HepG2 (cell line): ENCODE results near the gene MYH7B. TPM values are rescaled to one million over a fixed set of nuclear protein-coding genes. Genes with fewer than 3 reads are reported as not detected.

Experiments used
- CBX1 ChIP-seq: IDR thresholded peaks from one replicate; pipeline ENCODE4 v1.6.1; 2016; ENCODE audit warnings: antibody characterized with exemption, low read depth
- FOXK2 ChIP-seq: fragments of 450-650 bp; IDR thresholded peaks from 2 replicates; pipeline ENCODE4 v1.6.1; 2016
- HDAC1 ChIP-seq: sonication (generic); formaldehyde crosslinking; IDR thresholded peaks from 2 replicates; pipeline ENCODE4 v1.5.1; 2020; ENCODE audit warnings: mild to moderate bottlenecking, missing genetic modification reagents
- NPAS2 ChIP-seq: sonication (generic); formaldehyde crosslinking; IDR thresholded peaks from 2 replicates; pipeline ENCODE4 v1.8.0; 2022; ENCODE audit warnings: mild to moderate bottlenecking, missing genetic modification reagents, borderline replicate concordance
- NRL ChIP-seq: sonication (generic); formaldehyde crosslinking; IDR thresholded peaks from 2 replicates; pipeline ENCODE4 v1.5.0; 2020; ENCODE audit warnings: missing genetic modification reagents, mild to moderate bottlenecking, moderate library complexity, borderline replicate concordance
- RARG ChIP-seq: sonication (generic); formaldehyde crosslinking; IDR thresholded peaks from 2 replicates; pipeline ENCODE4 v1.4.0; 2020; ENCODE audit warnings: low read depth, mild to moderate bottlenecking, missing genetic modification reagents
- SUZ12 ChIP-seq: fragments of 150-350 bp; IDR thresholded peaks from 2 replicates; pipeline ENCODE4 v1.6.1; 2014; ENCODE audit warnings: low read depth, low read length
- ZBTB3 ChIP-seq: sonication (generic); formaldehyde crosslinking; IDR thresholded peaks from 2 replicates; pipeline ENCODE4 v1.4.0; 2020; ENCODE audit warnings: low read depth, mild to moderate bottlenecking, moderate library complexity, missing genetic modification reagents, borderline replicate concordance
- ZNF550 ChIP-seq: sonication (generic); formaldehyde crosslinking; IDR thresholded peaks from 2 replicates; pipeline ENCODE4 v1.4.0; 2020; ENCODE audit warnings: mild to moderate bottlenecking, missing genetic modification reagents, borderline replicate concordance
- ZNF589 ChIP-seq: sonication (generic); formaldehyde crosslinking; conservative IDR thresholded peaks from 2 replicates; pipeline ENCODE4 v1.8.0; 2022; ENCODE audit warnings: mild to moderate bottlenecking, moderate library complexity, missing genetic modification reagents
- ZNF615 ChIP-seq: sonication (generic); formaldehyde crosslinking; IDR thresholded peaks from 2 replicates; pipeline ENCODE4 v1.5.0; 2020; ENCODE audit warnings: mild to moderate bottlenecking, missing genetic modification reagents, borderline replicate concordance
- ZNF841 ChIP-seq: sonication (generic); formaldehyde crosslinking; IDR thresholded peaks from 2 replicates; pipeline ENCODE4 v1.8.1; 2023; ENCODE audit warnings: missing genetic modification reagents, borderline replicate concordance
- polyA plus RNA-seq, 8 experiments: library from polyadenylated mRNA; depleted of rRNA in 3 of 8; stranded (reverse) in 7 of 8; unstranded in 1 of 8; fragments of >200 nt; fragmentation: Illumina TruSeq in 4 of 8; extraction: Trizol in 4 of 8; gene quantifications; 2 replicates each; pipeline versions ENCODE4 v1.2.1 to v1.2.3, GENCODE V29; 2011 to 2016; ENCODE audit warnings: low read depth in 4 of 8, missing spikeins in 1 of 8, mixed read lengths in 1 of 8; ENCODE audit not compliant: insufficient read depth in 1 of 8
- total RNA-seq, 5 experiments: library from RNA; depleted of rRNA; stranded (reverse); fragments of >200 nt; fragmentation: Illumina TruSeq; extraction: Trizol; gene quantifications; 2 replicates each; pipeline ENCODE4 v1.2.3, GENCODE V29; 2016; ENCODE audit warnings: low read depth in 1 of 5
- TF ChIP-seq, protein P1 (sequence below): sonication (generic); formaldehyde crosslinking; IDR thresholded peaks from 2 replicates; pipeline ENCODE4 v1.4.0; 2020; ENCODE audit warnings: low read depth, mild to moderate bottlenecking, missing genetic modification reagents
- TF ChIP-seq, protein P2 (sequence below): sonication (generic); formaldehyde crosslinking; IDR thresholded peaks from 2 replicates; pipeline ENCODE4 v1.8.1; 2022; ENCODE audit warnings: mild to moderate bottlenecking, missing genetic modification reagents
- TF ChIP-seq, protein P3 (sequence below): IDR thresholded peaks from 2 replicates; pipeline ENCODE4 v1.6.1; 2016; ENCODE audit warnings: missing biosample characterization, missing genetic modification reagents, low read depth
- TF ChIP-seq, protein P4 (sequence below): sonication (generic); formaldehyde crosslinking; IDR thresholded peaks from 2 replicates; pipeline ENCODE4 v1.4.0; 2020; ENCODE audit warnings: missing genetic modification reagents, borderline replicate concordance
- TF ChIP-seq, protein P5 (sequence below): sonication (generic); formaldehyde crosslinking; IDR thresholded peaks from 2 replicates; pipeline ENCODE4 v1.4.0; 2020; ENCODE audit warnings: missing genetic modification reagents, borderline replicate concordance
- TF ChIP-seq, protein P6 (sequence below): sonication (generic); formaldehyde crosslinking; conservative IDR thresholded peaks from 2 replicates; pipeline ENCODE4 v1.8.0; 2022; ENCODE audit warnings: mild to moderate bottlenecking, moderate library complexity, missing genetic modification reagents

The MYH7B gene
- total and polyA plus RNA-seq, 2 of the 13 experiments (the other 11 are each of a cell fraction or from before 2014, with no cell fraction given), result 0.05 to 0.20 TPM

DNA sequence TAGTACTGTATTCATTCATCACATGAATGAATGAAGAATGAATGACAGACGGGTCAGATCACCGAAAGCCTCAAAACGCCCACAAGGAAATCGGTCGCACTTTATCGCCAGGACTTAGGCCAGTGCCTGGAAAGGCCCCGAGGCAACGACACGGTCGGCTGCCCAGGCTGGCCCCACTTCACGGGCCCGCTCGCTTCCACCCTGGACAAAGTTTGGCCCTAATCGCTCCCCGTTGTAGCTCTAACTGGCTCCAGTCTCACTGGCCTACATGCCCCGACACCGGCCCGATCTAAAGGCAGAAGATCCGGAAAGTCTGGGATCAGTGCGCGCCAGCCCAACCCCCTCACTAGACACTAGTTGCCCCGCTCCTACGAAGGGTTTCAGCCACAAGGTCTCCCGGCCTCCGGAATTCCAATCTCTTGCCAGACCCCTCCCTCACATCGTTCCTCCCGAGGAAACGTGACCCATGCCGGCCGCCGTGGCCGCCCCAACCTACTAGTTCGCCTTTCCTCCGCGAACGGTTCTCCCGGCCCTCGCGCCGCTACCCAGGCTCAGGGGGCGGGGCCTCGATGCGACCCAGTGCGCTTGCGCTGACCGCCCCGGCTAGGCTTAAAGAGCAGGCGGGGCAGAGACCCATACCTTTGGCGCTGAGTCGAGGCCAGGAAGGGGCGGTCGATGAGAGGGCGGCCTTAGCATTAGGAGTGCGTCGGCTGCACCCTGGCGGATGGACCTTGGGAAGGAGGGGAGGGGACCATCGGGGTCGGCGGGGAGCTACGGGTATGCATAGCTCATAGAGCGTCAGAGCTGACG lies at the start of gene MYH7B, which contains the start of gene GSS (continued):
- TF ChIP-seq, protein P1, sequence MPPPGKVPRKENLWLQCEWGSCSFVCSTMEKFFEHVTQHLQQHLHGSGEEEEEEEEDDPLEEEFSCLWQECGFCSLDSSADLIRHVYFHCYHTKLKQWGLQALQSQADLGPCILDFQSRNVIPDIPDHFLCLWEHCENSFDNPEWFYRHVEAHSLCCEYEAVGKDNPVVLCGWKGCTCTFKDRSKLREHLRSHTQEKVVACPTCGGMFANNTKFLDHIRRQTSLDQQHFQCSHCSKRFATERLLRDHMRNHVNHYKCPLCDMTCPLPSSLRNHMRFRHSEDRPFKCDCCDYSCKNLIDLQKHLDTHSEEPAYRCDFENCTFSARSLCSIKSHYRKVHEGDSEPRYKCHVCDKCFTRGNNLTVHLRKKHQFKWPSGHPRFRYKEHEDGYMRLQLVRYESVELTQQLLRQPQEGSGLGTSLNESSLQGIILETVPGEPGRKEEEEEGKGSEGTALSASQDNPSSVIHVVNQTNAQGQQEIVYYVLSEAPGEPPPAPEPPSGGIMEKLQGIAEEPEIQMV, result peak; percentile 93
- TF ChIP-seq FOXK2, result no peak
- TF ChIP-seq RARG (CRISPR knock-in tag), result peak; percentile 92
- TF ChIP-seq ZNF550 (CRISPR knock-in tag), result no peak; the same call in 1 of the 2 replicates
- TF ChIP-seq NRL (CRISPR knock-in tag), result peak; percentile 99
- TF ChIP-seq CBX1, result no peak
- no peak for TF ChIP-seq NPAS2 (CRISPR knock-in tag)
- TF ChIP-seq, protein P2, sequence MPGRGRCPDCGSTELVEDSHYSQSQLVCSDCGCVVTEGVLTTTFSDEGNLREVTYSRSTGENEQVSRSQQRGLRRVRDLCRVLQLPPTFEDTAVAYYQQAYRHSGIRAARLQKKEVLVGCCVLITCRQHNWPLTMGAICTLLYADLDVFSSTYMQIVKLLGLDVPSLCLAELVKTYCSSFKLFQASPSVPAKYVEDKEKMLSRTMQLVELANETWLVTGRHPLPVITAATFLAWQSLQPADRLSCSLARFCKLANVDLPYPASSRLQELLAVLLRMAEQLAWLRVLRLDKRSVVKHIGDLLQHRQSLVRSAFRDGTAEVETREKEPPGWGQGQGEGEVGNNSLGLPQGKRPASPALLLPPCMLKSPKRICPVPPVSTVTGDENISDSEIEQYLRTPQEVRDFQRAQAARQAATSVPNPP (CRISPR knock-in tag), result peak; percentile 86
- TF ChIP-seq, protein P3, sequence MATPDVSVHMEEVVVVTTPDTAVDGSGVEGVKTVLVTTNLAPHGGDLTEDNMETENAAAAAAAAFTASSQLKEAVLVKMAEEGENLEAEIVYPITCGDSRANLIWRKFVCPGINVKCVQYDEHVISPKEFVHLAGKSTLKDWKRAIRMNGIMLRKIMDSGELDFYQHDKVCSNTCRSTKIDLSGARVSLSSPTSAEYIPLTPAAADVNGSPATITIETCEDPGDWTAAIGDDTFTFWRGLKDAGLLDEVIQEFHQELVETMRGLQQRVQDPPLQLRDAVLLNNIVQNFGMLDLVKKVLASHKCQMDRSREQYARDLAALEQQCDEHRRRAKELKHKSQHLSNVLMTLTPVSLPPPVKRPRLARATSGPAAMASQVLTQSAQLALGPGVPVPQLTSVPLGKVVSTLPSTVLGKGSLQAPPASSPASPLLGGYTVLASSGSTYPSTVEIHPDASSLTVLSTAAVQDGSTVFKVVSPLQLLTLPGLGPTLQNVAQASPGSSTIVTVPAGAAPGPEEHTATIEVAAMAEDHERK, result no peak; the same call in 1 of the 2 replicates
- no peak for TF ChIP-seq SUZ12
- peak; percentile 95 for TF ChIP-seq ZBTB3 (CRISPR knock-in tag)
- TF ChIP-seq, protein P4, sequence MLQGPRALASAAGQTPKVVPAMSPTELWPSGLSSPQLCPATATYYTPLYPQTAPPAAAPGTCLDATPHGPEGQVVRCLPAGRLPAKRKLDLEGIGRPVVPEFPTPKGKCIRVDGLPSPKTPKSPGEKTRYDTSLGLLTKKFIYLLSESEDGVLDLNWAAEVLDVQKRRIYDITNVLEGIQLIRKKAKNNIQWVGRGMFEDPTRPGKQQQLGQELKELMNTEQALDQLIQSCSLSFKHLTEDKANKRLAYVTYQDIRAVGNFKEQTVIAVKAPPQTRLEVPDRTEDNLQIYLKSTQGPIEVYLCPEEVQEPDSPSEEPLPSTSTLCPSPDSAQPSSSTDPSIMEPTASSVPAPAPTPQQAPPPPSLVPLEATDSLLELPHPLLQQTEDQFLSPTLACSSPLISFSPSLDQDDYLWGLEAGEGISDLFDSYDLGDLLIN (CRISPR knock-in tag), result peak; percentile 51; the same call in 1 of the 2 replicates
- TF ChIP-seq ZNF589, result peak; percentile 99
- peak; percentile 91 for TF ChIP-seq HDAC1 (CRISPR knock-in tag)
- TF ChIP-seq, protein P5, sequence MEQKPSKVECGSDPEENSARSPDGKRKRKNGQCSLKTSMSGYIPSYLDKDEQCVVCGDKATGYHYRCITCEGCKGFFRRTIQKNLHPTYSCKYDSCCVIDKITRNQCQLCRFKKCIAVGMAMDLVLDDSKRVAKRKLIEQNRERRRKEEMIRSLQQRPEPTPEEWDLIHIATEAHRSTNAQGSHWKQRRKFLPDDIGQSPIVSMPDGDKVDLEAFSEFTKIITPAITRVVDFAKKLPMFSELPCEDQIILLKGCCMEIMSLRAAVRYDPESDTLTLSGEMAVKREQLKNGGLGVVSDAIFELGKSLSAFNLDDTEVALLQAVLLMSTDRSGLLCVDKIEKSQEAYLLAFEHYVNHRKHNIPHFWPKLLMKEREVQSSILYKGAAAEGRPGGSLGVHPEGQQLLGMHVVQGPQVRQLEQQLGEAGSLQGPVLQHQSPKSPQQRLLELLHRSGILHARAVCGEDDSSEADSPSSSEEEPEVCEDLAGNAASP (CRISPR knock-in tag), result peak; percentile 73
- TF ChIP-seq ZNF841, result peak; percentile 67; the same call in 1 of the 2 replicates
- peak; percentile 56; the same call in 1 of the 2 replicates for TF ChIP-seq ZNF615 (CRISPR knock-in tag)
- TF ChIP-seq, protein P6, sequence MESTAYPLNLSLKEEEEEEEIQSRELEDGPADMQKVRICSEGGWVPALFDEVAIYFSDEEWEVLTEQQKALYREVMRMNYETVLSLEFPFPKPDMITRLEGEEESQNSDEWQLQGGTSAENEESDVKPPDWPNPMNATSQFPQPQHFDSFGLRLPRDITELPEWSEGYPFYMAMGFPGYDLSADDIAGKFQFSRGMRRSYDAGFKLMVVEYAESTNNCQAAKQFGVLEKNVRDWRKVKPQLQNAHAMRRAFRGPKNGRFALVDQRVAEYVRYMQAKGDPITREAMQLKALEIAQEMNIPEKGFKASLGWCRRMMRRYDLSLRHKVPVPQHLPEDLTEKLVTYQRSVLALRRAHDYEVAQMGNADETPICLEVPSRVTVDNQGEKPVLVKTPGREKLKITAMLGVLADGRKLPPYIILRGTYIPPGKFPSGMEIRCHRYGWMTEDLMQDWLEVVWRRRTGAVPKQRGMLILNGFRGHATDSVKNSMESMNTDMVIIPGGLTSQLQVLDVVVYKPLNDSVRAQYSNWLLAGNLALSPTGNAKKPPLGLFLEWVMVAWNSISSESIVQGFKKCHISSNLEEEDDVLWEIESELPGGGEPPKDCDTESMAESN (CRISPR knock-in tag), result peak; percentile 87
